ENCODE data around the gene LYPD8.

The LYPD8 gene

GRCh38 chr1:248697907-248698306, 57.7 kb downstream of the LYPD8 start:
- DNase-seq (ENCODE audit: low read depth) = no peak

GRCh38 chr1:248696774-248697173, 58.8 kb downstream of the LYPD8 start:
- DNase-seq (ENCODE audit: low read depth) = no peak

- no peak for DNase-seq (ENCODE audit: low read depth)
Measured at GRCh38 chr1:248696261-248696660, 59.3 kb downstream of the LYPD8 start.

GRCh38 chr1:248695451-248696132, 60.0 kb downstream of the LYPD8 start:
- DNase-seq (ENCODE audit: low read depth) = peak; percentile 5

GRCh38 chr1:248691567-248692155, 63.9 kb downstream of the LYPD8 start:
- DNase-seq (ENCODE audit: low read depth) = no peak

Data from GM04503 (cell line).